ENCODE measurements around the gene SLC19A1. TPM values are rescaled to one million over a fixed set of nuclear protein-coding genes. Genes with fewer than 3 reads are reported as not detected.
A peak's percentile ranks its signal among the peaks of the same experiment; 100 is the strongest.

Gene SLC19A1
- total RNA-seq, 2 experiments from 2014 or later = 34.3 to 38.4 TPM

DNA sequence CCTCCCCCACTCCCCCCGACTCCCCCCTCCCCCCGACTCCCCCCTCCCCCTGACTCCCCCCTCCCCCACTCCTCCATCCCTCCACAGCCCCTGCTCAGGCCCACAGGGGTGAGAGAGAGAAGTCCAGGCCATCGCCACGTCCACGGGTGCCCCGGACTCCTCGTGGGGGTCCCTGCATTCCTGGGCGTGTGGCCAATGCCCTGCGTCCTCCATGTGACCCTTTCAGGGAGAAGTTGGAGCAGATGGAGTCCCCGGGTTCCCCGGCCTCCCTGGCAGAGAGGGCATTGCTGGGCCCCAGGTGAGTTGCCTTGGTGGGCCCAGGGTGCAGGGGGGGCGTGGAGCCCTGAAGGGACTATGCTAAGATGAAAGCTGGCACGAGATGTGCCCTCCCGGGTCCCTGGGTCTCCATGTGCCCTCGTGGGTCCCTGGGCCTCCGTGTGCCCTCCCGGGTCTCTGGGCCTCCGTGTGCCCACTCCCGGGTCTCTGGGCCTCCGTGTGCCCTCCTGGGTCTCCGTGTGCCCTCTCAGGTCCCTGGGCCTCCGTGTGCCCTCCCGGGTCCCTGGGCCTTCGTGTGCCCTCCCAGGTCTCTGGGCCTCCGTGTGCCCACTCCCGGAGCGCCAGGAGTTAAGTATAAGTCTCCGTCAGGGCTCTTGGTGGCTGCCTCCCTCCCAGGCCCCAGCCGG lies 52.0 kb downstream of the SLC19A1 start:
- H3K27me3 Mint-ChIP-seq = no peaks in the 10 kb centered on the region
- POLR2A ChIA-PET = no interaction called here
- no peak overlapping the region for H3K4me3 Mint-ChIP-seq
- ATAC-seq (ENCODE audit: low read depth) (no peak), DNase-seq (no peak)
- no peaks in the 10 kb centered on the region for H3K9me3 Mint-ChIP-seq
- H3K27ac Mint-ChIP-seq = no peak overlapping the region
- H3K36me3 Mint-ChIP-seq = no peaks in the 10 kb centered on the region
- no peaks in the 10 kb centered on the region for H3K4me1 Mint-ChIP-seq

DNA sequence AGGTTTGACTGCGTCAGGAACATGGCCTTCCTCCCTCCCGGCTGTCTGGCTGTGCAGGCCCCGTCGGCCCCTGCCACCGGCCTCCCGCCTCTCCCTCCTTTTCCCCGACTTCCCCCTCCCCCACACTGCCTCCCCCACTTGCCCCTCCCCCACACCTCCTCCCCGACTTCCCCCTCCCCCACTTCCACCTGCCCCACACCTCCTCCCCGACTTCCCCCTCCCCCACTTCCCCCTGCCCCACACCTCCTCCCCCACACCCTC lies 52.6 kb downstream of the SLC19A1 start:
- H3K4me1 Mint-ChIP-seq = no peaks in the 10 kb centered on the region
- H3K27ac Mint-ChIP-seq = no peak overlapping the region
- POLR2A ChIA-PET = no interaction called here
- ATAC-seq (ENCODE audit: low read depth) = no peak
- no peaks in the 10 kb centered on the region for H3K36me3 Mint-ChIP-seq
- no peaks in the 10 kb centered on the region for H3K9me3 Mint-ChIP-seq
- no peak overlapping the region for H3K4me3 Mint-ChIP-seq
- no peak for DNase-seq
- H3K27me3 Mint-ChIP-seq = no peaks in the 10 kb centered on the region

DNA sequence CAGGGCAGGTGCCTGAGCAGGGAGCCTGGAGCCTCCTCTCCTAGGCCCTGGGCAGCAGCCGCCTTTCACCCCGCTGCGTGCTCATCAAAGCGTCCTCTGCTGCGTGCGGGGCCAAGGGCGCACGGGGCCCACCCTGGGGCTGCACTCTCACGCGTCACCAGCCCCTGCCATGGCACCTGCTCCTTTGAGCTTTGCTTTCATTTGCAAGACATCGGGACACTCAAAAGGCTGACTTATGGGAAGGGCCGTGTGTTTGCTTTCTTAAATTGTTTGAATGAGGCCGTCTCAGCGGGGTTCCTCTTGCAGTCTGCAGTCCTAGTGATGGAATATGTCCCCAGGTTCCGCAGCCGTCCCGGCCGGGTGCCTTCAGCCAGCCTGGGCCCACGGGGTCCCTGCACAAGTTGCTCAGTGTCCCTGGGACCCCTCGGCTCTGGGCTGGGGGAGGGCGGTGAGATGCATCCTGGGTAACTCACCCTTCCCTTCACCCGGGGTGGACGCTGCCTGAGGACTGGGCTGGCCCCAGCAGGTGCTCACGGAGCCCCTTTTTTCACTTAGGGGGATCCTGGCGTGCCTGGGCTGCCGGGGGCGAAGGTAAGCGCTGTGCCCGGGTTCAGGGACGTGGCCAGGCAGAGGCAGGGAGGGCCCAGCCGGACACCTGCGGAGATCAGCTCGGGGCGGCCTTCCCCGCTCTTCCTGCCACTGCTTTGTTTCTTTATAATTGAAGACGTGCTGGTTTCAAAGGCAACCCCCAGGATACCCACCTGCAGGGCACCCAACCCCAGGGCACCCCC lies 53.1 kb downstream of the SLC19A1 start:
- Mint-ChIP-seq H3K4me1 (peaks cover 3% of the 10 kb centered on the region), H3K27ac (no peak overlapping the region), H3K4me3 (no peak overlapping the region), H3K36me3 (peaks cover 5% of the 10 kb centered on the region), H3K9me3 (no peaks in the 10 kb centered on the region), H3K27me3 (no peaks in the 10 kb centered on the region)
- POLR2A ChIA-PET = no interaction called here
- ATAC-seq (ENCODE audit: low read depth) (no peak), DNase-seq (no peak)

DNA sequence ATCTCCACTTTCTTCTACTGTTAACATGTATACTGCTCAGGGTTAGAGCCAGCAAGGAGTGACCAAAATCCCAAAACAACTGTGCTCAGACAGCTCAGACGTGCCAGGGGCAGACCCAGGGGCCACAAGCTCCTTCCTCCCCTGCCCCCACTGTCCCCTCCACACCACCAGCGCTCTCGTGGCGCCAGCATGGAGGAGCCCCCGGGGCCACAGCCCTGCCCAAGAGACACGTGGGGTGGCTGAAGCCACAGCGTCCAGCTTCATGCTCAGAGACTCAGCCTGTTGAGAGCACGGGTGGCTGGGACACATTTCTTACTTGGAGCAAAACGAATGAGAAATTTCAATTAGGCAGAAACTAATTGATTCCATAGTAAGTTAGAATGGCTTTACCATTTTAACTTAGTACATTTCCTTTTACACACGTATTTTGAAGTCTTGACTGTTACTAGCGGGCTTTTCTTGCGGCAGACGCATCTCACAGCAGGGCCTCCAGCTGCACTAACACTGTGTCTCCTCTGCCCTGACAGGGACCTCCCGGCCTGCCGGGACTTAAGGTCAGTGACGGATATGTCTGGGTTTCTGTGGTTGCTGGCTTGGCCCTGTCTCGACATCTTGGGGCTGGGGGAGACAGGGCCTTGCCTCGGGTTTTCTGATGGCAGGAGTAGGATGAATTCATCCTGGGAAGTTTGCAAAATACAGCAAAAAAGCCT lies 54.2 kb downstream of the SLC19A1 start:
- DNase-seq (no peak), ATAC-seq (ENCODE audit: low read depth) (no peak)
- Mint-ChIP-seq H3K27me3 (no peaks in the 10 kb centered on the region), H3K9me3 (no peaks in the 10 kb centered on the region), H3K4me1 (peaks cover 10% of the 10 kb centered on the region), H3K27ac (no peak overlapping the region), H3K36me3 (peaks cover 8% of the 10 kb centered on the region), H3K4me3 (no peak overlapping the region)
- POLR2A ChIA-PET = no interaction called here

DNA sequence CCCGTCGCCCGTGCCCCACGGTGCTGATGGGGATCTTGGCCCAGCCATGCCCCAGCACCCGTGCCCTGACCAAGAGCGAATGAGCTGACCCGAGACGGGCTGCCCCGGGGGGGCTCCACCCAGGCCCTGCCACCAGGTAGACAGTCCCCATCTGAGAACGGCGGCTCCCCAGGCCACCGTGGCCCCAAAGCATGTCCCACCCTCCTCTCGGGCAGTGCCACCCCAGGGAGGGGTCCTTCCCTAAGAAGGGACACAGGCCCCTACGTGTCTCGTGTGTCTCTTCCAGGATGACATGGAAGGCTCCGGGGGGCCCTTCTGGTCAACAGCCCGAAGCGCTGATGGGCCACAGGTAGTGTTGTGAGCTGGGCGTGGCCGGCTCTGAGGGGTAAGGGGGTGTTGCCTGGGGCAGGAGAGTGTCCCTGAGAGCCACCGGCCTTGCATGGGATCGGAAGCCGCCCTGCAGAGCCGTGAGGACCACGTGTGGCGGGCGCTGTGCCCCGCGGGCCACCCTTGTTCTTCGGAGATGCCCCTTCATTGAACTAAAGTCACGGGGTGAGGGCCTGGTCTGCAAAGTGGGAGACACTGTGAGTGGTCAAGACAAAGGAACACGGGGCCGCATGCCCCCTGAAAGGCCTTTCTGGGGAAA lies 55.0 kb downstream of the SLC19A1 start:
- no peak overlapping the region for H3K27ac Mint-ChIP-seq
- DNase-seq = no peak
- no peaks in the 10 kb centered on the region for H3K9me3 Mint-ChIP-seq
- POLR2A ChIA-PET = no interaction called here
- no peak for ATAC-seq (ENCODE audit: low read depth)
- no peak overlapping the region for H3K4me3 Mint-ChIP-seq
- no peaks in the 10 kb centered on the region for H3K27me3 Mint-ChIP-seq
- peaks cover 15% of the 10 kb centered on the region for H3K4me1 Mint-ChIP-seq
- H3K36me3 Mint-ChIP-seq = peaks cover 8% of the 10 kb centered on the region

DNA sequence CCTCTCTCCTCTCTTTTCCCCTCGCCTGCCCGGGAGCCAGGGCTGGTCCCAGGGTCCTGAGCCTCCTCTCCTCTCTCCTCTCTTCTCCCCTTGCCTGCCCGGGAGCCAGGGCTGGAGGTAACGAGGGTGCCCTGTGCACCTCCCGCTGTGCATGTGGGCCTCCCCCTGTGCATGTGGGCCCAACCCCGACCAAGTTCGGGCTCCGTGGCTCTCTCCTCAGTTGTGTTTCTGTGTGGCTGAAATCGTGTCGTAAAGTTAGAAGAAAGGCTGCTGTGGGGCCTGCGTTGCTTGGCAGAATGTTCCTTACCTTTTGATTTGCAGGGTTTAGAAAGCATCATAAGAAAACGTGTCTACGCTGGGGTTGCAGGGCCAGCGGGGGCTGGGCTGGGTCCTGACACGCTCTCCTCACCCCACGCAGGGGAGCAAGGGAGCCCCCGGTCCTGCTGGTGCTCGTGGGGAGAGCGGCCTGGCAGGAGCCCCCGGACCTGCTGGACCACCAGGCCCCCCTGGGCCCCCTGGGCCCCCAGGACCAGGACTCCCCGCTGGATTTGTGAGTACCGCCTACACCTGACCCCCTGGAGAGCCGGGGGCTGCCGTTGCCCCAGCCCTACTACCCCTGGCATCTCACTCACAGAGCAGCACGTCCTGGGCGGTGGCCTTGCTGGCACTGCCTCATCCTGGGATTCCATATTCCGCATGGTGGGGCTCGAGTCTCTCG lies 55.6 kb downstream of the SLC19A1 start:
- H3K27me3 Mint-ChIP-seq = no peaks in the 10 kb centered on the region
- DNase-seq = no peak

DNA sequence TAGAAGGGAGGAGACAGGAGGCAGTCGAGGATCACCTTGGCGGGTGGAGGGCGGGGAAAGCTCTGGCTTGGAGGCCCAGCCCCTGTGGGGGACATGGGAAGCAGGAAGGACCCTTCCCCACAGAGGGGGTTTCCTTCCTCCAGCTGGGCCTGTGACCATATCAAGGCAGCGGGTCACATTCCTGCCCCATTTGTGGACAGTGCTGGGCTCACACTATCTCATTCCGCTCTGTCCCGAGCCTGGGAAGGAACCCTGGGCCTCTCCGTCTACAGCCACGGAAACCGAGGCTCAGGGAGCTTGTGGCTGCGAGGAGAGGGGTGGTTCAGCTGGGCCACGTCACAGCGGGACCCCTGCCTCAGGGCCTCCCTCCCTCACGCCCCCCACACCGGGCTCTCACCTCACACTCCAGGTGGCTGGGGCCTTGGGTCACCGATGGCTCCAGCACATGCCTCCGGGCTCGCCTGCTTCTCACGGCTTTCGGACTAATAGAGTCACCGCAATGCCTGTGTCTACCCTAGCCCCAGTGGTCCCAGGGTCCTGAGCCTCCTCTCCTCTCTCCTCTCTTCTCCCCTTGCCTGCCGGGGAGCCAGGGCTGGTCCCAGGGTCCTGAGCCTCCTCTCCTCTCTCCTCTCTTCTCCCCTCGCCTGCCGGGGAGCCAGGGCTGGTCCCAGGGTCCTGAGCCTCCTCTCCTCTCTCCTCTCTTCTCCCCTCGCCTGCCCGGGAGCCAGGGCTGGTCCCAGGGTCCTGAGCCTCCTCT lies 56.4 kb downstream of the SLC19A1 start:
- Mint-ChIP-seq H3K4me3 (no peak overlapping the region), H3K27me3 (no peaks in the 10 kb centered on the region), H3K27ac (no peak overlapping the region), H3K4me1 (peaks cover 17% of the 10 kb centered on the region), H3K36me3 (peaks cover 8% of the 10 kb centered on the region), H3K9me3 (no peaks in the 10 kb centered on the region)
- ATAC-seq (ENCODE audit: low read depth) = no peak
- POLR2A ChIA-PET = no interaction called here
- no peak for DNase-seq

More for the DNA sequence above, 55.6 kb downstream of the SLC19A1 start:
- peaks cover 17% of the 10 kb centered on the region for H3K4me1 Mint-ChIP-seq
- peaks cover 8% of the 10 kb centered on the region for H3K36me3 Mint-ChIP-seq
- no peaks in the 10 kb centered on the region for H3K9me3 Mint-ChIP-seq
- ATAC-seq (ENCODE audit: low read depth) = no peak
- H3K27ac Mint-ChIP-seq = no peak overlapping the region
- H3K4me3 Mint-ChIP-seq = no peak overlapping the region
- POLR2A ChIA-PET = no interaction called here

DNA sequence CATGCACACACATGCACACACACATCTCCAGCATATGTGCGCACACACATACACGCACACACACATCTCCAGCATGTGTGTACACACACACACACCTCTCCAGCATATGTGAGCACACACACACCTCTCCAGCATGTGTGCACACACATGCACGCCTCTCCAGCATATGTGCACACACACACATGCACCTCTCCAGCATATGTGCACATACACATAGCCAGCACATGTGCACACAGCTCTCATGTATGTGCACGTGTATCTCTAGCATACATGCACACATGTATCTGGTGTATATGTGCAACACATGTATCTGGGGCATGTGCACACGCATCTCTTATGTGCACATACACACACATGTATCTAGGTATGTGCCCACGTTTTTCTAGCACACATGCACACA lies 57.9 kb downstream of the SLC19A1 start:
- ATAC-seq (ENCODE audit: low read depth) (no peak), DNase-seq (no peak)
- H3K4me1 Mint-ChIP-seq = peaks cover 20% of the 10 kb centered on the region
- no peak overlapping the region for H3K4me3 Mint-ChIP-seq
- H3K9me3 Mint-ChIP-seq = no peaks in the 10 kb centered on the region
- peaks cover 8% of the 10 kb centered on the region for H3K36me3 Mint-ChIP-seq
- POLR2A ChIA-PET = interaction anchor here (0.7 kb wide), 1 partner anchor 59 kb away, joined by 4 read pairs; no protein-coding TSS in a partner anchor
- H3K27ac Mint-ChIP-seq = peak overlapping the region; percentile 60
- no peaks in the 10 kb centered on the region for H3K27me3 Mint-ChIP-seq

DNA sequence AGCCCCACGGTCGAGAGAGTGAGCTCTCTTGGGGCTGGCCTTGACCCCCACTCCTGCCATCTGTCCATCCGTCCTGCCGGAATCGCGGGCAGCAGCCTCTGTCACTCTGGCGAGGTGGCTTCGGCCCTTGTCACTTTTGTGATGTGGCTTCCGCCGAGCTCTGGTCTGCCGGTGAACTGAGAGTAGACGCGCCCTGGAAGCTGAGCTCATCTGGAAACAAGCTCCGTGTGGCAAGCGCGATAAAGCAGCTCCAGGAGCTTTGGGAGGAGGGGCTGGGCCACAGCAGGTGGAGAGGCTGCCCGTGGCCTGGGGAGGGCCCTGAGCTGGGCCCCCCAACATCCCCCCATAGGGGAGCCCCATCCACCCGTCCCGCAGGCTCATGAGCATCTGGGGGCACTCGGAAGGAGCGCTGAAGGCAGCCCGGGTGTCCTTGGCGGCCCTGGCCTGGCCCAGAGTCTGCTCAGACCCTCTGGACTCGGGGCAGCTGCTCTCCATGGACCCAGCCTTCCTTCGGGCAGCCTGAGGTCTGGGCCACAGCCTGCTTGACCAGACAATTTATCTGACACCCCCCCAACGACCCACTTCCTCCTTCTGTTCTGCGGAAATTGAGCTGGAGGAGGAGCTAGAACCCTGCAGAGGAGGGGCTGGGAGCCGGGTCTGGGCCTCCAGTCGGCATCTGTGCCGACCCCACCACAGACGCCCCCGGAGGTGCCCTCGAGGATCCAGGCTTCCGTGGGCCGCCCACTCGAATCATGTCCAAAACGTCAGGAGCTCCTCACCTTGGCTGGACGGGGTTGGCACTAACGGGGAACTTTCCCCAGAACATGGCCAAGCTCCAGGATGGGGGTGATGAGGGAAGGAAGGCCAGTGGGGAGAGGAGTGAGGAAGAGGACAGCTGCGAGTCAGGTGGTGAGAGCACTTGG lies 59.1 kb downstream of the SLC19A1 start:
- Mint-ChIP-seq H3K9me3 (no peaks in the 10 kb centered on the region), H3K36me3 (peaks cover 8% of the 10 kb centered on the region), H3K27me3 (no peaks in the 10 kb centered on the region), H3K4me1 (peaks cover 32% of the 10 kb centered on the region), H3K4me3 (peak overlapping the region; percentile 78), H3K27ac (peak overlapping the region; percentile 94)
- DNase-seq = peak; percentile 71
- ATAC-seq (ENCODE audit: low read depth) = peak; percentile 68
- POLR2A ChIA-PET = interaction anchor here (0.6 to 1.8 kb wide), 9 partner anchors 9 to 555 kb away, joined by 3 to 14 read pairs (median 3); no protein-coding TSS in a partner anchor

DNA sequence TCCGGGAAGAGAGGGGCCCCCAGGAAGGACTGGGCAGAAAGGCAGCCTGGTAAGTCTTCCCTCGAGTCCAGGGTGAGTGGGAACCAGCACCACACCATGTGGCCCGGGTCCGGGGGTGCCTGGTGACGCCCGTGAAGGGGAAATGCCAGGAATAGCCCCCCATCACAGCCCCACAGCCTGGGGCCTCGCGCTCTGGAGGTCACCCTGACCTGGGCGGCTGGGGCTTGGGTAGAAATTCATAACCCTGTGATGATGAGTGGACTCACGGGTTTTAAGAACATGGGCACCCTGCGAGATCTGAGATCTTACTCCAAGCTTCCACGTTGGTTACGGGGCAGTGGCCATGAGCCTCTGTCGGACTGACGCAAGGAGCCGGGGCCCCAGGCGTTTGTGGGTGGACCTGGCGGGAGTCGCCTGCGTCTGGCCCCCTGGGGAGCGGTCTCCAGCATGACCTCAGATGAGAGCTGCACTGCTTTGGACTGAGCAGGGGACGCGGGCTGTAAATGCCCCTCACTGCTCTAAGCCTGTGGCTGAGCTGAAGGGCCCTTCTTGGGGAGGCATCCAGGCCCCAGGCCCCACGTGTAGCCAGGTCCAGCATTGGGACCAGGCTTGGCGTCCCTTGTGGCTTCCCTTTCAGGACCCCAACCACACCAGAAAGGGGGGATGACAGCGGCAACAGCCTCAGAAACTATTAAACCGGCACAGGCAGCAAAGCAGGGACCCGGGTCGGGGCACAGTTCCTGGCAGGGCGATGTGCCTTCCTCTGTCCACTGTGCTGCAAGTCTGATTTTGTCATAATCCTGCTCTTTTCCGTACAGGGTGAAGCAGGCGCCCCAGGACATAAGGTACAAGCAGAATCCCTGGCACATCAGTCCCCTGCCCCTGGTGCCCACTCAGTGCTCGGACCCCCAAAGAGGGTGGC lies 60.0 kb downstream of the SLC19A1 start:
- Mint-ChIP-seq H3K27me3 (no peaks in the 10 kb centered on the region), H3K4me1 (peaks cover 35% of the 10 kb centered on the region), H3K9me3 (no peaks in the 10 kb centered on the region), H3K36me3 (peaks cover 8% of the 10 kb centered on the region), H3K27ac (peak overlapping the region; percentile 94), H3K4me3 (peak overlapping the region; percentile 78)
- DNase-seq (no peak), ATAC-seq (ENCODE audit: low read depth) (no peak)
- POLR2A ChIA-PET = interaction anchor here (0.6 to 1.8 kb wide), 5 partner anchors 10 to 184 kb away, joined by 3 to 14 read pairs (median 5); no protein-coding TSS in a partner anchor

DNA sequence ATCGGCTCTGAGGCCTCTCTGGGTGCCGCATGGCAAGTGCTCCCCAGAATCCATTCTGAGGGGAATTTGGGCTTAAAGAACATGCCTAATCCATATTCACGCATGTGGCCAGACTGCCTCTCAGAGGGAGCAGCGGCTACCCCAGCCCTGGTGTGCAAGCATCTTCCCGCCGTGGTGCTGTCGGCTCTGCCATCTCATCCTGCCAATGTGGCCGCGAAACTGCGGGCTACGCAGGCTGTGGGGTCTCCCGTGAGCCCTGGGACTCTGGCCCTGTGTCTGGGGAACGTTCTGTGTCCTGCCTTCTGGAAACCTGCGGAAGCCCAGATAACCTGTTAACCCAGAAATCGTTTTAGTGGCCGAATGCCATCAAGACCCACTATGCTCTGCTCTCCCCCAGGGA lies 60.7 kb downstream of the SLC19A1 start:
- POLR2A ChIA-PET = no interaction called here
- ATAC-seq (ENCODE audit: low read depth) = no peak
- Mint-ChIP-seq H3K36me3 (peaks cover 8% of the 10 kb centered on the region), H3K9me3 (no peaks in the 10 kb centered on the region), H3K4me1 (peaks cover 38% of the 10 kb centered on the region), H3K27ac (no peak overlapping the region), H3K4me3 (no peak overlapping the region), H3K27me3 (no peaks in the 10 kb centered on the region)
- DNase-seq = no peak

Data from activated naive CD8-positive, alpha-beta T cell treated with anti-CD3 and anti-CD28 coated beads, Interleukin-2, amount 10 ng/mL, durations not matched to agents 7 days and 5 days (primary cell).